Panc1 (cell line): Measurements from ENCODE around the gene STK35. TPM values are rescaled to one million over a fixed set of nuclear protein-coding genes. Genes with fewer than 3 reads are reported as not detected.

ENCODE experiments used
- ATAC-seq: fragments of 200-7000 bp; cut with Tn5 transposase; 2 replicates; pipeline ENCODE4 v1.9.1; 2020; ENCODE audit warnings: mild to moderate bottlenecking, moderate library complexity
- BruUV-seq: library from RNA; stranded (reverse); fragments of 400-500 nt; replicated peaks from 2 replicates; lab custom pipeline; 2021; lab: Mats Ljungman, UMichigan
- CTCF ChIA-PET: fragments of 300-600 bp; sonication (Branson Sonifier 250); formaldehyde crosslinking; loops from one replicate; lab custom pipeline; 2022; ENCODE audit warnings: antibody characterized with exemption; lab: Charles Lee
- POLR2A ChIA-PET: fragments of 300-600 bp; sonication (Branson Sonifier 250); formaldehyde crosslinking; loops from one replicate; lab custom pipeline; 2022; ENCODE audit warnings: antibody characterized with exemption; lab: Charles Lee
- DNase-seq: peaks from one replicate; pipeline ENCODE4 v3.0.0-alpha.2; 2010; ENCODE audit warnings: low read depth, low spot score
- H3K27ac ChIP-seq: 2 replicates; pipeline ENCODE4 v1.5.1; 2011; ENCODE audit warnings: mild to moderate bottlenecking, low read length, inconsistent platforms
- H3K27me3 ChIP-seq: fragments of 200-500 bp; sonication (Bioruptor generic); 2 replicates; pipeline ENCODE4 v1.6.0; 2014; ENCODE audit warnings: low read length, inconsistent platforms; ENCODE audit not compliant: control insufficient read depth, insufficient read depth
- H3K36me3 ChIP-seq: fragments of 200-500 bp; sonication (Bioruptor generic); 2 replicates; pipeline ENCODE4 v1.5.1; 2014; ENCODE audit warnings: inconsistent platforms, mild to moderate bottlenecking, low read length, moderate library complexity; ENCODE audit not compliant: control insufficient read depth, insufficient read depth
- H3K4me1 ChIP-seq: 2 replicates; pipeline ENCODE4 v1.5.1; 2011; ENCODE audit warnings: inconsistent platforms, mild to moderate bottlenecking, low read length, moderate library complexity; ENCODE audit not compliant: control insufficient read depth, insufficient read depth
- H3K4me3 ChIP-seq, 2 experiments: 2 replicates each; pipeline ENCODE4 v1.5.1; 2011 to 2012; ENCODE audit warnings: low read depth in 2 of 2, low read length in 2 of 2, mild to moderate bottlenecking in 2 of 2, inconsistent platforms in 1 of 2, moderate library complexity in 1 of 2
- H3K9me3 ChIP-seq: fragments of 200-500 bp; sonication (Bioruptor generic); 2 replicates; pipeline ENCODE4 v1.5.1; 2014; ENCODE audit warnings: low read depth, mild to moderate bottlenecking, inconsistent platforms, low read length, moderate library complexity; ENCODE audit not compliant: control insufficient read depth, insufficient read depth
- CTCF ChIP-seq: fragments of 450-650 bp; IDR thresholded peaks from 2 replicates; pipeline ENCODE4 v1.5.1; 2017; ENCODE audit warnings: mild to moderate bottlenecking
- POLR2AphosphoS5 ChIP-seq: IDR thresholded peaks from 2 replicates; pipeline ENCODE4 v1.6.1; 2012; ENCODE audit warnings: mild to moderate bottlenecking, low read depth, low read length, moderate library complexity
- REST ChIP-seq, 2 experiments: IDR thresholded peaks; 2 replicates each; pipeline ENCODE4 v1.6.1; 2011 to 2012; ENCODE audit warnings: low read depth in 2 of 2, control low read depth in 1 of 2, low read length in 1 of 2, mild to moderate bottlenecking in 1 of 2, moderate library complexity in 1 of 2; ENCODE audit not compliant: insufficient read depth in 1 of 2
- SIN3A ChIP-seq: IDR thresholded peaks from 2 replicates; pipeline ENCODE4 v1.6.1; 2012; ENCODE audit warnings: low read depth, mild to moderate bottlenecking, low read length, moderate library complexity, borderline replicate concordance; ENCODE audit not compliant: insufficient read depth
- TCF7L2 ChIP-seq: IDR thresholded peaks from 2 replicates; pipeline ENCODE4 v1.6.1; 2011; ENCODE audit warnings: mild to moderate bottlenecking, low read depth, low read length, inconsistent platforms
- in situ Hi-C: cut with HindIII; loops from 2 replicates; pipeline ENCODE4 v1.10.0; 2016; ENCODE audit warnings: low sequenced_read_pairs, low pct_unique_long_range_greater_than_20kb
- intact Hi-C: fragments of 100-400 bp; cut with micrococcal nuclease; formaldehyde crosslinking; loops from one replicate; pipeline ENCODE4 v1.10.0; 2022; ENCODE audit not compliant: unreplicated experiment
- total RNA-seq: library from RNA; stranded (reverse); gene quantifications from one replicate; pipeline ENCODE4 v1.2.1, GENCODE V29; 2021; ENCODE audit not compliant: unreplicated experiment

The STK35 gene
- total RNA-seq, 1 experiment from 2014 or later: 27.6 TPM

- H3K27ac ChIP-seq: no peak overlapping the region
- POLR2A ChIA-PET: no interaction called here
- BruUV-seq: no TSS peak
- in situ Hi-C loops (no loop called here), intact Hi-C loops (no loop called here)
- H3K4me3 ChIP-seq: no peak overlapping the region
- H3K36me3 ChIP-seq: no peaks in the 10 kb centered on the region
- H3K4me1 ChIP-seq: no peaks in the 10 kb centered on the region
- TF ChIP-seq REST (IDR thresholded peaks at IDR 0.05; ENCODE audit: insufficient read depth in 1 of 2, low read depth in 2 of 2, low read length in 1 of 2): no peak
- TF ChIP-seq TCF7L2: no peak
- H3K9me3 ChIP-seq: no peaks in the 10 kb centered on the region
- H3K27me3 ChIP-seq: no peaks in the 10 kb centered on the region
- CTCF ChIA-PET: no interaction called here
- no peak for DNase-seq
- no peak for ATAC-seq
Observed at GRCh38 chr20:2139736-2140135, 38.1 kb downstream of the STK35 start.

- BruUV-seq: no TSS peak
- intact Hi-C loops: no loop called here
- no peak for DNase-seq
- Histone ChIP-seq H3K4me1 (no peaks in the 10 kb centered on the region), H3K9me3 (no peaks in the 10 kb centered on the region), H3K27me3 (no peaks in the 10 kb centered on the region), H3K36me3 (no peaks in the 10 kb centered on the region), H3K4me3 (no peak overlapping the region), H3K27ac (no peak overlapping the region)
- ChIA-PET POLR2A (no interaction called here), CTCF (no interaction called here)
- in situ Hi-C loops: no loop called here
- no peak for TF ChIP-seq CTCF
- TF ChIP-seq REST (IDR thresholded peaks at IDR 0.05; ENCODE audit: insufficient read depth in 1 of 2, low read depth in 2 of 2, low read length in 1 of 2): no peak
- TF ChIP-seq POLR2AphosphoS5: no peak
- TF ChIP-seq SIN3A: no peak
- TF ChIP-seq TCF7L2: no peak
- ATAC-seq: no peak
Observed at GRCh38 chr20:2140561-2140960, 38.9 kb downstream of the STK35 start.
